ENCODE data around the gene ANKRD52. TPM values are rescaled to one million over a fixed set of nuclear protein-coding genes. Genes with fewer than 3 reads are reported as not detected.

The ANKRD52 gene
- total and polyA plus RNA-seq, 9 of the 15 experiments (the other 6 are each of a cell fraction or from before 2014, with no cell fraction given), result 0.52 to 46.8 (median 7.9) TPM

GRCh38 chr12:56258068-56258819, at the start of gene ANKRD52 (continued):
- no peak for TF ChIP-seq CHD7 (IDR thresholded peaks at IDR 0.05; ENCODE audit: low read depth, low read length)
- peak in 1 of 2 experiments; percentile 34; a peak in 2 of 4 replicates for TF ChIP-seq NRF1 (conservative IDR thresholded peaks at IDR 0.05 in 1 of 2, IDR thresholded peaks at IDR 0.05 in 1 of 2)
- TF ChIP-seq XRCC5 (IDR thresholded peaks at IDR 0.05; ENCODE audit: low read depth, low read length), result no peak
- TF ChIP-seq FOXK1 (CRISPR knock-in tag; IDR thresholded peaks at IDR 0.05; ENCODE audit: borderline replicate concordance), result no peak
- no peak for TF ChIP-seq NR4A1 (CRISPR knock-in tag; IDR thresholded peaks at IDR 0.05)
- 0 out of 2 replicates have a peak, but pooled peaks have one; percentile 22 for TF ChIP-seq NR4A1 (tag; IDR thresholded peaks at IDR 0.05)
- no peak for TF ChIP-seq RREB1 (CRISPR knock-in tag; IDR thresholded peaks at IDR 0.05)
- TF ChIP-seq E2F4 (CRISPR knock-in tag; IDR thresholded peaks at IDR 0.05; ENCODE audit: low read depth), result no peak

Data from K562 (cell line).